HuH-7.5 (cell line): ENCODE measurements around the gene ELOVL3.

Source experiments
- DNase-seq: peaks from one replicate; pipeline ENCODE4 v3.0.0; 2011; ENCODE audit warnings: low spot score

The ELOVL3 gene

DNA sequence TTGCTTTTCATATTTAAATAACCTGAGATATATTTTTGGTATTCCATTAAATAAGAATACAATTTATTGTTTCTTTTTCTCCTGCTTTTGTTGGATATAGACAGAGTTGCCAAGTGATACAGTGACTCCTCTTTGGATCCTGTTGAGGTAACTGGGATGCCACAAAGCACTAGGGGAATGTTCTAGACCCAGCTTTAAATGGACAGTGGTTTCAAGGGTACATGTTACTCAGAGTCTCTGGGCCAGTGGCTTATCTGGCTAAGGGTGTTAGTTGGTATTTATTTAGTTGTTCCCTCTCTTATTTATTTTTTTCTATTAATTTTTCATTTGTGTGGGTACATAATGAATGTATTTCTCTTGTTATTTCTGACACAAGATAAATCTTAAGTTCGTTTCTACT, 28.3 kb downstream of the ELOVL3 start:
- no peak for DNase-seq

DNA sequence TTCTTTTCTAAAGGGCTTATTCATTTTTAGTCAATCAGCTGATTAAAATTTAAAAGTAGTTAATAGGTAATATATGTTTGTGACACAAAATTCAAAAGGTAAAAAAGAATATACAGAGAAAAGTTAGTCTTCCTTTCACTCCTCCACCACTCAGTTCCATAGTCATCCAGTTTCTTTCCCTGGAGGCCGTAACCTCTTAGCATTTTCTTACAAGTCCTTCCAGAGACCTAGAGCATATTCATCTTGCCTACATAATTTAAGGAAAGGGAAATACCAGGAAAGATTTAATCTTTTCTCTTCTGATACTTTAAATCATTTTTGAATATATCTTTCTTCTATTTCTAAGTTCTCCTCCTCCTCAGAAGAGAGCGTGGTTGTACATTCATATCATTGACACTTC, 29.3 kb downstream of the ELOVL3 start:
- no peak for DNase-seq

DNA sequence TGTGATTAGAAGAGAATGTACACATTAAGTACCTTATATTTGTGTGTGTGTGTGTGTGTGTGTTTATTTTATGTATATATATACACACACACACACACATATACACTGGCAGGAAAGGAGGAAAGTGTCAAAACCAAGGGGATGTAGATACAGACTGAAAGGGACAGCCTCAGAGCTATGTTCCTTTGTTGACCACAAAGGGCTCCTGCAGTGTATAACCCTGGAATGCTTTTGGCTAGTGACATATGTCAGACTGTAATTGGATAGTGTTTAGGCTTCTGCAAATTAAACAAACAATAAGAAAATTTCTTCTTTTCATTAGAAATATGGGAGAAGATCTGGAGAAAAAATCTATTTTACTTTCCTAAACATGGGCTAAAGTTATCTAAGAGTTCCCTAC, 35.1 kb downstream of the ELOVL3 start:
- DNase-seq: no peak

DNA sequence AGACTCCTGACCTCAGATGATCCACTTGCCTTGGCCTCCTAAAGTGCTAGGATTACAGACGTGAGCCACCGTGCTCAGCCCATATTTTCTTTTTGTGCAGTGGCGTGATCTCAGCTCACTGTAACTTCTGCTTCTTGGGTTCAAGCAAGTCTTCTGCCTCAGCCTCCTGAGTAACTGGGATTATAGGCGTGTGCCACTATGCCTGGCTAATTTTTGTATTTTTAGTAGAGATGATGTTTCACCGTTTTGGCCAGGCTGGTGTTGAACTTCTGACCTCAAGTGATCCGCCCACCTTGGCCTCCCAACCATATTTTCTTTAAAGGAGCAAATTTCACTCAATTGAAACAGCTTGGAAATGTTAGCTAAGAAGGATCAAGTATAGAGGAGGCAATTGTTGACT, 35.7 kb downstream of the ELOVL3 start:
- no peak for DNase-seq

- no peak for DNase-seq
These were observed 36.8 kb downstream of the ELOVL3 start for GRCh38 chr10:102262744-102263370.

- DNase-seq: no peak
These were observed 38.3 kb downstream of the ELOVL3 start for GRCh38 chr10:102264371-102264770.

GRCh38 chr10:102266670-102267069, 40.6 kb downstream of the ELOVL3 start:
- no peak for DNase-seq

DNA sequence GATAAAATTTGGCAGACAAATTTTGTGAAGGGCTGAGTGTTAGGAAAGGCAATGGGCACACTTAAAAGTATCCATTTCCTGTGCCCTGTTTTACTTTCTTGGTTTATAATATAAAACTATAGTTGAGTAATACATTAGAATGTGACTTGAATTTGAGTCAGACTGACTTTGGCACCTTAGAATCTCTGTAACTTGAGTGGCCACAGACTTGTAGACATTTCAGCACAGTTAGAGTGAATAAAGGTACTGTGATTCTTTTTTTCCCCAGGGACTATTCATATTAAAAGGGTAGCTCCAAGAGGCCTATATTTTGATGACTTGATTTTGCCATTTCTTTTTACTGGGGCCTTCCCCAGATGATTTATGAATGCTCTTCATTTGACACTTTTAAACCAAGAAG, 41.6 kb downstream of the ELOVL3 start:
- DNase-seq: no peak

DNA sequence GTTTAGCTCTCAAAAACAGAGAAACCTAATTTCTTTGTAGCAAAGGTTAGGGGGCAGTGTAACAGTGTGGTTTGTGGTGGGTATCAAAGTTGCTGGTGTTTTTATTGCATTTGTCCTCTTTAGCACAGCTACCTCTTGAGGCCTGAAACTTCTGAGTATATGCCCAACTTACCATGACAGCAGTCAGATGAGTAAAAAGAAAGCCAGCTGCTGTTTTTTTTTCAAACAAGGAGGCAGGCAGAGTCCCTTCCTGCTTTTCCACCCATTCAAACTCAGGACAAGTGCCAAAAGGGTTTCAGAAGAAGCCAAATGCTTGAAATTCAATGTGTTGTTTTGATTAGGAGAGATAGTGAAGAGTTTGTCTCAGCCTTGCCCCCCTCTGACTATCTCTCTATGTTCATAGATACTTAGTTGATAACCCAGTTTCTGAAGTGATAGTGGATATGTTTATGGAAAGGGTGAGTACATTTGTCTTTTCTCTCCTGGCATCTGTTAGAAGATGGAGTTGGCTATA, 42.3 kb downstream of the ELOVL3 start:
- DNase-seq: no peak

DNA sequence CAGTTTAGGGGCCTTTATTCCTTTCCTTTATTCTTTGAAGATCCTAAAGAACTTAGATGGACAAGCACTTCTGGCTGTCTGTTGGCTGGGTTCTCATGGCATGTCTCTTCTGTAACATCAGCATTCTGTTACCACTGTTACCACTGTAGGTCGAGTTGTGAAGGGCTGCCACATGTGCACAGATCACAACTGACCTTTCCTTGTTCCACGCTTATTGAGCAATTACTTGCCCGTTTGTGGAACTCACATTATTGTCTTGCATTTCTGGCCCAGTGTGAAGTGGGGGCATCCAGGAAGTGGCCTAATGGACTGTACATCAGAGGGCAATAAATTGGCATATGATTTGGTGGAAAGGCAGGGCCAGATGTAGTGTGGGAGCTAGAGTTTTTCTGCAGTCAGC, 42.9 kb downstream of the ELOVL3 start:
- no peak for DNase-seq

- DNase-seq: no peak
These were observed 48.0 kb downstream of the ELOVL3 start for GRCh38 chr10:102274062-102274461.

DNA sequence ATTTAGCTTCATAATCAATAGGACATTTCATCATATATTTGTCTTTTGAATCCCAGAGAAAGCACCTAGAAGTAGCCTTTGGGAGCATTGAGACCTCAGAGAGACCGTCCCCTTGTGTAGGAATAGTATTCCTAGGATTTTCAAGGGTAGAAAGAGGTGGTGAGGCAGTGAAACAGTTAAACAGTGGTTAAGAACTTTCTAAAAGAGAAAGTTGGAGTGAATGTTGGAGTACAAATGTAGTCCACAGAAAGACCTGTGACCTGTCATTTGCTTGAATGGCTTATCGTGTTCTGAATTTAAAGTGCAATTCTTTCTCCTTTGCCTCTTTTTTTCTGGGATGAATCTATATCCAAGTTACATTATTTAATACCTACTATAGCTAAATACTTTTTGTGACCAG, 49.2 kb downstream of the ELOVL3 start:
- no peak for DNase-seq

DNA sequence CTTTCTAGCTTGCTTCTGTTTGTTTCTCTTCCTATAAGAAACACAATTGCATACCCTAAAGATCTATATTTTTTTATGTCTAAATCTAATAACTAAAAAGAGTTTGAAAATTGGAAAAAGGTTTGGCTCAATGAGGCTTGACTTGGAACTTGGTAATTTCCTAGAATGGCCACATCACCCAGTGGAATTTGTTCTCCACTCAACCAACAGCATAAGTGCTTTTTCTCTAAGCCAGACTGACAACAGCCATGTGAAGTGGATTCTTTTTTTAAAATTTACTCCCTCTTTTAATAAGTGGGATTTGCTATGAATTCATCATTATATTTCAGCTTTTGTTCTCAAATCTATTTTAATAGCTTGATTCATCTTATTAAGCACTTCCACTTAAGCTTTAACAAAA, 53.0 kb downstream of the ELOVL3 start:
- no peak for DNase-seq
